Progenitor cell of endocrine pancreas (in vitro differentiated cells): ENCODE results near the gene ZNF79. TPM values are rescaled to one million over a fixed set of nuclear protein-coding genes. Genes with fewer than 3 reads are reported as not detected.
A peak's percentile ranks its signal among the peaks of the same experiment; 100 is the strongest.

Experiments
- DNase-seq: peaks from one replicate; pipeline ENCODE4 v3.0.0; 2021; ENCODE audit warnings: low spot score; ENCODE audit not compliant: unreplicated experiment
- H3K27ac Mint-ChIP-seq: 2 replicates; pipeline ENCODE4 v1.8.0; 2021; ENCODE audit warnings: mild to moderate bottlenecking, moderate library complexity, mixed read lengths
- H3K27me3 Mint-ChIP-seq: 2 replicates; pipeline ENCODE4 v1.8.0; 2021; ENCODE audit warnings: mixed read lengths
- H3K36me3 Mint-ChIP-seq: 2 replicates; pipeline ENCODE4 v1.8.0; 2022; ENCODE audit warnings: mixed read lengths; ENCODE audit not compliant: insufficient read depth
- H3K4me1 Mint-ChIP-seq: 2 replicates; pipeline ENCODE4 v1.8.0; 2021; ENCODE audit warnings: low read depth, mixed read lengths
- H3K4me3 Mint-ChIP-seq: 2 replicates; pipeline ENCODE4 v1.8.0; 2021; ENCODE audit warnings: low read depth, mild to moderate bottlenecking, moderate library complexity, mixed read lengths
- H3K9me3 Mint-ChIP-seq: 2 replicates; pipeline ENCODE4 v1.8.0; 2021; ENCODE audit warnings: low read depth, mixed read lengths
- CTCF ChIP-seq: fragments of 200-600 bp; sonication (generic); IDR thresholded peaks from one replicate; pipeline ENCODE4 v1.5.0; 2021; ENCODE audit warnings: antibody characterized with exemption, mild to moderate bottlenecking; ENCODE audit not compliant: unreplicated experiment
- total RNA-seq: library from RNA; stranded (reverse); gene quantifications from 2 replicates; pipeline ENCODE4 v1.2.1, GENCODE V29; 2021

ZNF79 gene
- total RNA-seq, 1 donor from 2014 or later = 12.4 TPM

- H3K9me3 Mint-ChIP-seq = no peaks in the 10 kb centered on the region
- peaks cover 18% of the 10 kb centered on the region for H3K4me1 Mint-ChIP-seq
- peaks cover 58% of the 10 kb centered on the region for H3K36me3 Mint-ChIP-seq
- H3K27me3 Mint-ChIP-seq = no peaks in the 10 kb centered on the region
- no peak for DNase-seq
- H3K4me3 Mint-ChIP-seq = no peak overlapping the region
- H3K27ac Mint-ChIP-seq = no peak overlapping the region
- no peak for TF ChIP-seq CTCF
These were observed 21.0 kb downstream of the ZNF79 start for GRCh38 chr9:127444921-127445850.

GRCh38 chr9:127445851-127446712 lies 21.9 kb downstream of the ZNF79 start:
- Mint-ChIP-seq H3K27ac (peak overlapping the region; percentile 79), H3K4me1 (peaks cover 20% of the 10 kb centered on the region), H3K27me3 (no peaks in the 10 kb centered on the region), H3K4me3 (no peak overlapping the region), H3K36me3 (peaks cover 50% of the 10 kb centered on the region), H3K9me3 (no peaks in the 10 kb centered on the region)
- TF ChIP-seq CTCF = no peak
- DNase-seq = no peak

GRCh38 chr9:127446713-127447415 lies 22.7 kb downstream of the ZNF79 start:
- peaks cover 20% of the 10 kb centered on the region for H3K4me1 Mint-ChIP-seq
- no peaks in the 10 kb centered on the region for H3K27me3 Mint-ChIP-seq
- no peak for TF ChIP-seq CTCF
- peaks cover 49% of the 10 kb centered on the region for H3K36me3 Mint-ChIP-seq
- no peak for DNase-seq
- peak overlapping the region; percentile 79 for H3K27ac Mint-ChIP-seq
- no peak overlapping the region for H3K4me3 Mint-ChIP-seq
- H3K9me3 Mint-ChIP-seq = no peaks in the 10 kb centered on the region

GRCh38 chr9:127447416-127448111 lies 23.4 kb downstream of the ZNF79 start:
- H3K27ac Mint-ChIP-seq = peak overlapping the region; percentile 90
- H3K36me3 Mint-ChIP-seq = peaks cover 47% of the 10 kb centered on the region
- no peaks in the 10 kb centered on the region for H3K27me3 Mint-ChIP-seq
- DNase-seq = no peak
- H3K4me3 Mint-ChIP-seq = no peak overlapping the region
- TF ChIP-seq CTCF = no peak
- H3K4me1 Mint-ChIP-seq = peaks cover 23% of the 10 kb centered on the region
- no peaks in the 10 kb centered on the region for H3K9me3 Mint-ChIP-seq
